Mesenchymal stem cell (in vitro differentiated cells and primary cell): ENCODE data around the gene ARHGAP5.

ENCODE experiments used
- DNase-seq: peaks from one replicate; pipeline ENCODE4 v3.0.0-alpha.2; 2013
- H2AFZ ChIP-seq: one replicate; pipeline ENCODE4 v1.6.1; 2013; ENCODE audit warnings: low read depth, mild to moderate bottlenecking, control low read depth, inconsistent platforms, low read length, moderate library complexity
- H2AK5ac ChIP-seq: 2 replicates; pipeline ENCODE4 v1.6.1; 2013; ENCODE audit warnings: low read length, moderate library complexity, mild to moderate bottlenecking, inconsistent platforms; ENCODE audit not compliant: severe bottlenecking
- H2BK120ac ChIP-seq: one replicate; pipeline ENCODE4 v1.6.1; 2013; ENCODE audit warnings: low read depth, mild to moderate bottlenecking, inconsistent platforms, low read length, moderate library complexity
- H2BK12ac ChIP-seq, 2 experiments: one replicate each; pipeline ENCODE4 v1.6.1; 2013; ENCODE audit warnings: inconsistent platforms in 2 of 2, low read length in 2 of 2, mild to moderate bottlenecking in 2 of 2, moderate library complexity in 2 of 2, control low read depth in 1 of 2
- H2BK15ac ChIP-seq: one replicate; pipeline ENCODE4 v1.6.1; 2013; ENCODE audit warnings: mild to moderate bottlenecking, low read depth, inconsistent platforms; ENCODE audit not compliant: poor library complexity, severe bottlenecking
- H2BK5ac ChIP-seq: 2 replicates; pipeline ENCODE4 v1.6.1; 2013; ENCODE audit warnings: low read depth, mild to moderate bottlenecking, low read length, control low read depth, inconsistent platforms; ENCODE audit not compliant: poor library complexity, severe bottlenecking
- H3K14ac ChIP-seq, 2 experiments: one replicate each; pipeline ENCODE4 v1.6.1; 2013; ENCODE audit warnings: inconsistent platforms in 2 of 2, low read length in 2 of 2, control low read depth in 1 of 2, mild to moderate bottlenecking in 1 of 2, moderate library complexity in 1 of 2
- H3K18ac ChIP-seq, 2 experiments: one replicate each; pipeline ENCODE4 v1.6.1; 2013; ENCODE audit warnings: inconsistent platforms in 2 of 2, low read length in 2 of 2, control low read depth in 1 of 2, low read depth in 1 of 2, mild to moderate bottlenecking in 1 of 2
- H3K23ac ChIP-seq, 2 experiments: one replicate each; pipeline ENCODE4 v1.6.1; 2013; ENCODE audit warnings: inconsistent platforms in 2 of 2, low read length in 2 of 2, mild to moderate bottlenecking in 2 of 2, moderate library complexity in 2 of 2, control low read depth in 1 of 2
- H3K27ac ChIP-seq: 2 replicates; pipeline ENCODE4 v1.5.1; 2013; ENCODE audit warnings: mild to moderate bottlenecking, moderate library complexity, low read length, control low read depth, inconsistent platforms; ENCODE audit not compliant: poor library complexity, severe bottlenecking
- H3K27me3 ChIP-seq, 2 experiments: 2 replicates each; pipeline versions ENCODE4 v1.6.1 to v1.7.0; 2013; ENCODE audit warnings: low read length in 2 of 2, mild to moderate bottlenecking in 2 of 2, moderate library complexity in 2 of 2, control low read depth in 1 of 2, inconsistent platforms in 1 of 2; ENCODE audit not compliant: control insufficient read depth in 1 of 2, insufficient read depth in 1 of 2
- H3K36me3 ChIP-seq, 2 experiments: 2 replicates each; pipeline versions ENCODE4 v1.6.1 to v1.7.0; 2013; ENCODE audit warnings: low read length in 2 of 2, control low read depth in 1 of 2, inconsistent platforms in 1 of 2, low read depth in 1 of 2, mild to moderate bottlenecking in 1 of 2; ENCODE audit not compliant: insufficient read depth in 2 of 2, control insufficient read depth in 1 of 2
- H3K4ac ChIP-seq, 2 experiments: one replicate each; pipeline ENCODE4 v1.6.1; 2013; ENCODE audit warnings: inconsistent platforms in 2 of 2, low read length in 2 of 2, mild to moderate bottlenecking in 2 of 2, moderate library complexity in 2 of 2, control low read depth in 1 of 2, low read depth in 1 of 2
- H3K4me1 ChIP-seq: 2 replicates; pipeline ENCODE4 v1.6.1; 2013; ENCODE audit warnings: low read depth, low read length, control low read depth; ENCODE audit not compliant: control insufficient read depth, insufficient read depth
- H3K4me2 ChIP-seq: 2 replicates; pipeline ENCODE4 v1.6.1; 2013; ENCODE audit warnings: low read length, mild to moderate bottlenecking, inconsistent platforms; ENCODE audit not compliant: poor library complexity, severe bottlenecking
- H3K4me3 ChIP-seq, 2 experiments: 2 replicates each; pipeline versions ENCODE4 v1.5.1 to v1.7.0; 2013; ENCODE audit warnings: low read length in 2 of 2, mild to moderate bottlenecking in 2 of 2, control low read depth in 1 of 2, low read depth in 1 of 2; ENCODE audit not compliant: insufficient read depth in 1 of 2
- H3K79me1 ChIP-seq: replicated peaks from 2 replicates; pipeline ENCODE4 v1.6.1; 2013; ENCODE audit warnings: mild to moderate bottlenecking, control low read depth, low read length, inconsistent platforms; ENCODE audit not compliant: poor library complexity, severe bottlenecking
- H3K9ac ChIP-seq: 2 replicates; pipeline ENCODE4 v1.7.0; 2013; ENCODE audit warnings: mild to moderate bottlenecking, low read length, moderate library complexity
- H3K9me3 ChIP-seq: 2 replicates; pipeline ENCODE4 v1.7.0; 2013; ENCODE audit warnings: mild to moderate bottlenecking, low read length; ENCODE audit not compliant: control insufficient read depth
- H4K8ac ChIP-seq: one replicate; pipeline ENCODE4 v1.6.1; 2013; ENCODE audit warnings: inconsistent platforms, mild to moderate bottlenecking, low read length, moderate library complexity
- H4K91ac ChIP-seq: one replicate; pipeline ENCODE4 v1.6.1; 2013; ENCODE audit warnings: mild to moderate bottlenecking, low read length, inconsistent platforms
- WGBS: methylation state at CpG from one replicate; pipeline ENCODE4 v1.1.7; 2013; ENCODE audit warnings: mixed read lengths; 5-methylcytosine and 5-hydroxymethylcytosine counted together

Gene ARHGAP5

GRCh38 chr14:32104803-32105202 is 27.7 kb downstream of the ARHGAP5 start:
- Histone ChIP-seq H3K18ac (no peak overlapping the region), H3K4me2 (no peak overlapping the region)
- DNase-seq: no peak

GRCh38 chr14:32109676-32110547 is 32.8 kb downstream of the ARHGAP5 start:
- H3K4me2 ChIP-seq: no peak overlapping the region
- no peak overlapping the region for H2BK5ac ChIP-seq
- no peak overlapping the region for H3K9ac ChIP-seq
- no peak overlapping the region for H2AK5ac ChIP-seq
- H3K4ac ChIP-seq: no peak overlapping the region
- peaks cover 6% of the 10 kb centered on the region for H3K79me1 ChIP-seq
- H4K91ac ChIP-seq: no peak overlapping the region
- no peak overlapping the region for H3K14ac ChIP-seq
- H2AFZ ChIP-seq: no peak overlapping the region
- peak; percentile 74 for DNase-seq
- no peak overlapping the region for H2BK15ac ChIP-seq
- 52% methylated on average over 5 of the region's 7 CpGs for WGBS
- no peak overlapping the region for H2BK120ac ChIP-seq
- no peaks in the 10 kb centered on the region for H3K4me1 ChIP-seq
- H2BK12ac ChIP-seq: no peak overlapping the region
- peaks cover 0 to 17% of the 10 kb centered on the region in 2 experiments for H3K36me3 ChIP-seq
- H4K8ac ChIP-seq: no peak overlapping the region
- H3K23ac ChIP-seq: no peak overlapping the region
- peak overlapping the region; percentile 56 for H3K27ac ChIP-seq
- H3K27me3 ChIP-seq: no peaks in the 10 kb centered on the region
- no peak overlapping the region for H3K18ac ChIP-seq
- H3K9me3 ChIP-seq: no peaks in the 10 kb centered on the region
- no peak overlapping the region for H3K4me3 ChIP-seq

More at GRCh38 chr14:32104803-32105202, 27.7 kb downstream of the ARHGAP5 start:
- Histone ChIP-seq H2AK5ac (no peak overlapping the region), H2AFZ (no peak overlapping the region), H3K4me3 (no peak overlapping the region), H3K23ac (no peak overlapping the region), H3K27me3 (no peaks in the 10 kb centered on the region), H4K8ac (no peak overlapping the region), H3K36me3 (peaks cover 3 to 30% of the 10 kb centered on the region in 2 experiments), H3K4me1 (peaks cover 2% of the 10 kb centered on the region), H3K9ac (no peak overlapping the region), H2BK12ac (no peak overlapping the region), H2BK120ac (no peak overlapping the region), H3K4ac (no peak overlapping the region), H2BK5ac (no peak overlapping the region), H4K91ac (no peak overlapping the region), H3K14ac (no peak overlapping the region), H2BK15ac (no peak overlapping the region), H3K27ac (no peak overlapping the region), H3K9me3 (no peaks in the 10 kb centered on the region), H3K79me1 (peaks cover 5% of the 10 kb centered on the region)

- Histone ChIP-seq H2BK15ac (no peak overlapping the region), H3K36me3 (peaks cover under 1 to 12% of the 10 kb centered on the region in 2 experiments)
- DNase-seq: no peak
These were observed 33.4 kb downstream of the ARHGAP5 start for GRCh38 chr14:32110548-32110896.

GRCh38 chr14:32121536-32121935 is 44.4 kb downstream of the ARHGAP5 start:
- H3K79me1 ChIP-seq: peaks cover 3% of the 10 kb centered on the region
- no peak overlapping the region for H3K14ac ChIP-seq
- H4K8ac ChIP-seq: no peak overlapping the region
- no peak overlapping the region for H3K4me2 ChIP-seq
- H2AFZ ChIP-seq: no peak overlapping the region
- no peak overlapping the region for H3K9ac ChIP-seq
- H3K4ac ChIP-seq: no peak overlapping the region
- no peak overlapping the region for H2AK5ac ChIP-seq
- no peaks in the 10 kb centered on the region for H3K27me3 ChIP-seq
- H3K36me3 ChIP-seq: peaks cover 0 to 37% of the 10 kb centered on the region in 2 experiments
- no peak overlapping the region for H3K4me3 ChIP-seq
- no peak overlapping the region for H2BK15ac ChIP-seq
- no peak overlapping the region for H2BK5ac ChIP-seq
- H3K18ac ChIP-seq: no peak overlapping the region
- no peaks in the 10 kb centered on the region for H3K4me1 ChIP-seq
- no peak overlapping the region for H3K27ac ChIP-seq
- no peaks in the 10 kb centered on the region for H3K9me3 ChIP-seq
- DNase-seq: no peak
- no peak overlapping the region for H3K23ac ChIP-seq
- H4K91ac ChIP-seq: no peak overlapping the region
- no peak overlapping the region for H2BK120ac ChIP-seq
- H2BK12ac ChIP-seq: no peak overlapping the region

More at GRCh38 chr14:32110548-32110896, 33.4 kb downstream of the ARHGAP5 start:
- Histone ChIP-seq H3K9ac (no peak overlapping the region), H3K4me1 (no peaks in the 10 kb centered on the region), H3K79me1 (peaks cover 6% of the 10 kb centered on the region), H3K18ac (no peak overlapping the region), H3K27ac (no peak overlapping the region), H3K4ac (no peak overlapping the region), H4K91ac (no peak overlapping the region), H3K14ac (no peak overlapping the region), H3K9me3 (no peaks in the 10 kb centered on the region), H2BK12ac (no peak overlapping the region), H3K23ac (no peak overlapping the region), H2AK5ac (no peak overlapping the region), H2BK120ac (no peak overlapping the region), H2BK5ac (no peak overlapping the region), H4K8ac (no peak overlapping the region), H2AFZ (no peak overlapping the region), H3K27me3 (no peaks in the 10 kb centered on the region), H3K4me2 (no peak overlapping the region), H3K4me3 (no peak overlapping the region)
- 97% methylated on average over 2 of the region's 2 CpGs for WGBS
